ENCODE results near the gene ARPC5L.

DNA sequence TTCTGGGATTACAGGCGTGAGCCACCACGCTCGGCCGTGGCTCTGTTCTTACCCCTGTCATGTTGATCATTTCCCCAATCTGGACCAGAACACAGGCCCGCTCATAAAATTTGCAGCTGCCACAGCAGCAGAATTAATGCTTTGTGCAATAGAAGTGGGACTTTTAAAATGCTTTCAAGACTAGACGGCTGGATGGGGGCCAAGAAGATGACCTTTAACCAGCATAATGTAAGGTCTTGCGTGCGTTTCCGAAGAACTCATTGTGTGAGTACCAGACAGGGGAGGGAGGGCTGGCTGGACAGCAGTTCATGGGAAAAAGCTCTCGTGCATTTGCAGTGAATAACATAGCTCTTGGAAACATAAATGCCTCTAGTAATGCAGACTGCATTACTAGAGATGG, 12.1 kb upstream of the ARPC5L start:
- TF ChIP-seq, protein P1, sequence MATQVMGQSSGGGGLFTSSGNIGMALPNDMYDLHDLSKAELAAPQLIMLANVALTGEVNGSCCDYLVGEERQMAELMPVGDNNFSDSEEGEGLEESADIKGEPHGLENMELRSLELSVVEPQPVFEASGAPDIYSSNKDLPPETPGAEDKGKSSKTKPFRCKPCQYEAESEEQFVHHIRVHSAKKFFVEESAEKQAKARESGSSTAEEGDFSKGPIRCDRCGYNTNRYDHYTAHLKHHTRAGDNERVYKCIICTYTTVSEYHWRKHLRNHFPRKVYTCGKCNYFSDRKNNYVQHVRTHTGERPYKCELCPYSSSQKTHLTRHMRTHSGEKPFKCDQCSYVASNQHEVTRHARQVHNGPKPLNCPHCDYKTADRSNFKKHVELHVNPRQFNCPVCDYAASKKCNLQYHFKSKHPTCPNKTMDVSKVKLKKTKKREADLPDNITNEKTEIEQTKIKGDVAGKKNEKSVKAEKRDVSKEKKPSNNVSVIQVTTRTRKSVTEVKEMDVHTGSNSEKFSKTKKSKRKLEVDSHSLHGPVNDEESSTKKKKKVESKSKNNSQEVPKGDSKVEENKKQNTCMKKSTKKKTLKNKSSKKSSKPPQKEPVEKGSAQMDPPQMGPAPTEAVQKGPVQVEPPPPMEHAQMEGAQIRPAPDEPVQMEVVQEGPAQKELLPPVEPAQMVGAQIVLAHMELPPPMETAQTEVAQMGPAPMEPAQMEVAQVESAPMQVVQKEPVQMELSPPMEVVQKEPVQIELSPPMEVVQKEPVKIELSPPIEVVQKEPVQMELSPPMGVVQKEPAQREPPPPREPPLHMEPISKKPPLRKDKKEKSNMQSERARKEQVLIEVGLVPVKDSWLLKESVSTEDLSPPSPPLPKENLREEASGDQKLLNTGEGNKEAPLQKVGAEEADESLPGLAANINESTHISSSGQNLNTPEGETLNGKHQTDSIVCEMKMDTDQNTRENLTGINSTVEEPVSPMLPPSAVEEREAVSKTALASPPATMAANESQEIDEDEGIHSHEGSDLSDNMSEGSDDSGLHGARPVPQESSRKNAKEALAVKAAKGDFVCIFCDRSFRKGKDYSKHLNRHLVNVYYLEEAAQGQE (IDR thresholded peaks at IDR 0.05; ENCODE audit: insufficient read depth in 1 of 2, low read depth in 2 of 2, low read length in 2 of 2), result peak in 1 of 2 experiments; percentile 68; a peak in 1 of 4 replicates
- no peak for TF ChIP-seq FOXP2 (optimal IDR thresholded peaks at IDR 0.05; ENCODE audit: borderline replicate concordance, extremely low read depth, extremely low read length, insufficient read depth)
